KOPT-K1 (cell line): ENCODE data around the gene NKG7.
A peak's percentile ranks its signal among the peaks of the same experiment; 100 is the strongest.
"Not testable (repeated sequence)": the region's sequence is repeated elsewhere in the genome, so short reads cannot be mapped to it uniquely, and the experiment has no call there.

ENCODE experiments used
- H3K27ac ChIP-seq: fragments of 200-600 bp; sonication (generic); 2 replicates; pipeline ENCODE4 v1.5.1; 2016; ENCODE audit warnings: antibody characterized with exemption, mild to moderate bottlenecking, low read depth, low read length; ENCODE audit not compliant: poor library complexity, severe bottlenecking
- H3K36me3 ChIP-seq: fragments of 200-600 bp; sonication (generic); 2 replicates; pipeline ENCODE4 v1.5.1; 2017; ENCODE audit warnings: antibody characterized with exemption, mild to moderate bottlenecking, low read length, moderate library complexity; ENCODE audit not compliant: insufficient read depth
- H3K9me3 ChIP-seq: fragments of 200-600 bp; sonication (generic); 2 replicates; pipeline ENCODE4 v1.5.1; 2017; ENCODE audit warnings: antibody characterized with exemption, low read length, mild to moderate bottlenecking; ENCODE audit not compliant: insufficient read depth, poor library complexity, severe bottlenecking

NKG7 gene

GRCh38 chr19:51398096-51398704 is 25.7 kb upstream of the NKG7 start:
- H3K9me3 ChIP-seq, result peaks cover 21% of the 10 kb centered on the region
- H3K27ac ChIP-seq, result no peak overlapping the region
- H3K36me3 ChIP-seq, result 0 out of 2 replicates have a peak, but pooled peaks cover 8% of the 10 kb centered on the region

GRCh38 chr19:51397453-51397852 is 25.0 kb upstream of the NKG7 start:
- H3K27ac ChIP-seq, H3K36me3 ChIP-seq: not testable (repeated sequence)
- H3K9me3 ChIP-seq, result peaks cover 14% of the 10 kb centered on the region

GRCh38 chr19:51396175-51396574 is 23.7 kb upstream of the NKG7 start:
- H3K27ac ChIP-seq, result peak overlapping the region; percentile 98
- no peaks in the 10 kb centered on the region for H3K36me3 ChIP-seq

GRCh38 chr19:51394050-51394836 is 21.8 kb upstream of the NKG7 start:
- H3K9me3 ChIP-seq, result no peaks in the 10 kb centered on the region
- H3K36me3 ChIP-seq, result no peaks in the 10 kb centered on the region
- H3K27ac ChIP-seq, result peak overlapping the region; percentile 98

More at GRCh38 chr19:51396175-51396574, 23.7 kb upstream of the NKG7 start:
- H3K9me3 ChIP-seq, result peaks cover 1% of the 10 kb centered on the region

- H3K27ac ChIP-seq, result no peak overlapping the region
Observed at GRCh38 chr19:51392701-51393100, 20.2 kb upstream of the NKG7 start.

GRCh38 chr19:51391073-51391611 is 18.7 kb upstream of the NKG7 start:
- no peaks in the 10 kb centered on the region for H3K9me3 ChIP-seq
- no peaks in the 10 kb centered on the region for H3K36me3 ChIP-seq
- H3K27ac ChIP-seq, result no peak overlapping the region

More at GRCh38 chr19:51392701-51393100, 20.2 kb upstream of the NKG7 start:
- Histone ChIP-seq H3K9me3 (no peaks in the 10 kb centered on the region), H3K36me3 (no peaks in the 10 kb centered on the region)

GRCh38 chr19:51389143-51389542 is 16.7 kb upstream of the NKG7 start:
- Histone ChIP-seq H3K27ac (no peak overlapping the region), H3K9me3 (no peaks in the 10 kb centered on the region)

GRCh38 chr19:51387924-51388389 is 15.5 kb upstream of the NKG7 start, which contains the start of gene LIM2:
TSS of gene LIM2 (minus strand) at chr19:51387974. CDS start at chr19:51387443, 531 bp downstream.
- H3K9me3 ChIP-seq, result no peaks in the 10 kb centered on the region

More at GRCh38 chr19:51389143-51389542, 16.7 kb upstream of the NKG7 start:
- H3K36me3 ChIP-seq, result no peaks in the 10 kb centered on the region

GRCh38 chr19:51386882-51387520 is 14.5 kb upstream of the NKG7 start:
- Histone ChIP-seq H3K9me3 (no peaks in the 10 kb centered on the region), H3K27ac (no peak overlapping the region), H3K36me3 (no peaks in the 10 kb centered on the region)

More at GRCh38 chr19:51387924-51388389, 15.5 kb upstream of the NKG7 start, which contains the start of gene LIM2:
- H3K36me3 ChIP-seq, result no peaks in the 10 kb centered on the region
- no peak within 1 kb of the TSS for H3K27ac ChIP-seq

GRCh38 chr19:51382004-51382403 is 9.6 kb upstream of the NKG7 start:
- peaks cover 7% of the 10 kb centered on the region for H3K9me3 ChIP-seq
- no peaks in the 10 kb centered on the region for H3K36me3 ChIP-seq
- H3K27ac ChIP-seq, result no peak overlapping the region

GRCh38 chr19:51380379-51380778 is 7.9 kb upstream of the NKG7 start:
- Histone ChIP-seq H3K36me3 (no peaks in the 10 kb centered on the region), H3K9me3 (peaks cover 7% of the 10 kb centered on the region), H3K27ac (no peak overlapping the region)

GRCh38 chr19:51377422-51377821 is 5.0 kb upstream of the NKG7 start:
- Histone ChIP-seq H3K9me3 (peaks cover 7% of the 10 kb centered on the region), H3K27ac (no peak overlapping the region), H3K36me3 (no peaks in the 10 kb centered on the region)

GRCh38 chr19:51375504-51376221 is 3.2 kb upstream of the NKG7 start:
- peak overlapping the region; percentile 44 for H3K27ac ChIP-seq

GRCh38 chr19:51372021-51372648 is 319 bp downstream of the NKG7 start:
- Histone ChIP-seq H3K36me3 (no peaks in the 10 kb centered on the region), H3K9me3 (no peaks in the 10 kb centered on the region), H3K27ac (peak overlapping the region; percentile 94)

More at GRCh38 chr19:51375504-51376221, 3.2 kb upstream of the NKG7 start:
- Histone ChIP-seq H3K36me3 (no peaks in the 10 kb centered on the region), H3K9me3 (no peaks in the 10 kb centered on the region)
